GF-D8 (cell line): Measurements from ENCODE around the gene RUNX1.
"Not testable (repeated sequence)": the region's sequence is repeated elsewhere in the genome, so short reads cannot be mapped to it uniquely, and the experiment has no call there.

Source experiments
- DNase-seq: peaks from one replicate; lab custom pipeline; 2025; lab: John Stamatoyannopoulos, UW

RUNX1 gene

GRCh38 chr21:34969423-34970166 is 79.5 kb downstream of the RUNX1 start:
- no peak for DNase-seq

- DNase-seq = peak; percentile 55
Observed at GRCh38 chr21:34968414-34969333, 80.4 kb downstream of the RUNX1 start.

- DNase-seq = no peak
Observed at GRCh38 chr21:34967509-34968289, 81.4 kb downstream of the RUNX1 start.

- not testable (repeated sequence) for DNase-seq
Observed at GRCh38 chr21:34966881-34967280, 82.2 kb downstream of the RUNX1 start.

- no peak for DNase-seq
Observed at GRCh38 chr21:34965200-34966174, 83.6 kb downstream of the RUNX1 start.

GRCh38 chr21:34962586-34963222 is 86.4 kb downstream of the RUNX1 start:
- DNase-seq = no peak

- no peak for DNase-seq
Observed at GRCh38 chr21:34962136-34962535, 87.0 kb downstream of the RUNX1 start.

- no peak for DNase-seq
Observed at GRCh38 chr21:34960687-34961086, 88.4 kb downstream of the RUNX1 start.

- DNase-seq = no peak
Observed at GRCh38 chr21:34959607-34960006, 89.5 kb downstream of the RUNX1 start.

GRCh38 chr21:34958040-34958439 is 91.1 kb downstream of the RUNX1 start:
- DNase-seq = no peak

GRCh38 chr21:34956416-34957316 is 92.4 kb downstream of the RUNX1 start:
- peak; percentile 10 for DNase-seq

- no peak for DNase-seq
Observed at GRCh38 chr21:34953950-34954349, 95.2 kb downstream of the RUNX1 start.

GRCh38 chr21:34952701-34953100 is 96.4 kb downstream of the RUNX1 start:
- DNase-seq = peak; percentile 14

- not testable (repeated sequence) for DNase-seq
Observed at GRCh38 chr21:34951868-34952267, 97.2 kb downstream of the RUNX1 start.

- no peak for DNase-seq
Observed at GRCh38 chr21:34950980-34951379, 98.1 kb downstream of the RUNX1 start.

- DNase-seq = no peak
Observed at GRCh38 chr21:34949499-34949898, 99.6 kb downstream of the RUNX1 start.

- no peak for DNase-seq
Observed at GRCh38 chr21:34949030-34949429, 100.1 kb downstream of the RUNX1 start.

- no peak for DNase-seq
Observed at GRCh38 chr21:34948157-34948556, 100.9 kb downstream of the RUNX1 start.

GRCh38 chr21:34946916-34947534 is 102.1 kb downstream of the RUNX1 start:
- no peak for DNase-seq
